ENCODE results near the gene TTBK2.

DNA sequence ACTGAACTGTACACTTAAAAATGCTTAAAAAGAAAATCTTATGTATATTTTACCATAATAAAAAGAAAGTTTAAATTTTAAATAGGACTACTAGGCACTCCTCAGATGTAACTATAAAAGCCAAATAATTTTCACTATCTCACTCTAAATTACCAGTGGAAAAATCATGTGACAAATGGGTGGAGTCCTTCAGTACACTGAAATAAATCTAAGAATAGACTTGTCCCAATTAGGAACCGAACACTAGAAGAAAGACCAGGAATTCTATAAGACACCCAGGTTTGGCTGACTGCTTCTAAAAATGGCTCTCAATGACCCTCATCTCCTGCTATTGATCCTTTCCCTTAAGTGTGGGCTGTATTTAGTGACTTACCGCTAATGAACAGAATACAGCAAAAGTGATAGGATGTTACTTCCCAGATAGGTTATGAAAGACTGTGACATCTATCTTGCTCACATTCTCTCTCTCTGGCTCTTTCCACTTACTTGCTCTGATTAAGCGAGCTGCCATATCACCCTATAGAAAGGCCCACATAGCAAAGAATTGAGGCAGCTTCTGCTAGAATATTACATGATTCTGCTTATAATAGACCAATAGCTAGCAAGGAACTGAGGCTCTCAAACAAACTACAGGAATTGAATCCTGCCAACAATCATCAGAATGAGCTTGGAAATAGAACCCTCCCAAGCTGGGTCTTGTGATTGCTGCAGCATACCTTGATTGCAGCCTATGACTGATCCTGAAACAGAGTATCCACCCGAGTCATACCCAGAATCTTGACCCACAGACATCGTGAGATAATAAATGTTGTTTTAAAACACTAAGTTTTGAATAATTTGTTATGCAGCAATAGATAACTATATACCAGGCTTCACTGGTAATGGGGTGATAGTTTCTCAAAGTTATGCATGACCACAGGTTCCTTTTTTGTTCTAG lies 16.9 kb downstream of the TTBK2 start:
- TF ChIP-seq, protein P1, sequence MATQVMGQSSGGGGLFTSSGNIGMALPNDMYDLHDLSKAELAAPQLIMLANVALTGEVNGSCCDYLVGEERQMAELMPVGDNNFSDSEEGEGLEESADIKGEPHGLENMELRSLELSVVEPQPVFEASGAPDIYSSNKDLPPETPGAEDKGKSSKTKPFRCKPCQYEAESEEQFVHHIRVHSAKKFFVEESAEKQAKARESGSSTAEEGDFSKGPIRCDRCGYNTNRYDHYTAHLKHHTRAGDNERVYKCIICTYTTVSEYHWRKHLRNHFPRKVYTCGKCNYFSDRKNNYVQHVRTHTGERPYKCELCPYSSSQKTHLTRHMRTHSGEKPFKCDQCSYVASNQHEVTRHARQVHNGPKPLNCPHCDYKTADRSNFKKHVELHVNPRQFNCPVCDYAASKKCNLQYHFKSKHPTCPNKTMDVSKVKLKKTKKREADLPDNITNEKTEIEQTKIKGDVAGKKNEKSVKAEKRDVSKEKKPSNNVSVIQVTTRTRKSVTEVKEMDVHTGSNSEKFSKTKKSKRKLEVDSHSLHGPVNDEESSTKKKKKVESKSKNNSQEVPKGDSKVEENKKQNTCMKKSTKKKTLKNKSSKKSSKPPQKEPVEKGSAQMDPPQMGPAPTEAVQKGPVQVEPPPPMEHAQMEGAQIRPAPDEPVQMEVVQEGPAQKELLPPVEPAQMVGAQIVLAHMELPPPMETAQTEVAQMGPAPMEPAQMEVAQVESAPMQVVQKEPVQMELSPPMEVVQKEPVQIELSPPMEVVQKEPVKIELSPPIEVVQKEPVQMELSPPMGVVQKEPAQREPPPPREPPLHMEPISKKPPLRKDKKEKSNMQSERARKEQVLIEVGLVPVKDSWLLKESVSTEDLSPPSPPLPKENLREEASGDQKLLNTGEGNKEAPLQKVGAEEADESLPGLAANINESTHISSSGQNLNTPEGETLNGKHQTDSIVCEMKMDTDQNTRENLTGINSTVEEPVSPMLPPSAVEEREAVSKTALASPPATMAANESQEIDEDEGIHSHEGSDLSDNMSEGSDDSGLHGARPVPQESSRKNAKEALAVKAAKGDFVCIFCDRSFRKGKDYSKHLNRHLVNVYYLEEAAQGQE (IDR thresholded peaks at IDR 0.05; ENCODE audit: low read depth) = no peak
- no peak for TF ChIP-seq CEBPB (IDR thresholded peaks at IDR 0.05)
- TF ChIP-seq, protein P2, sequence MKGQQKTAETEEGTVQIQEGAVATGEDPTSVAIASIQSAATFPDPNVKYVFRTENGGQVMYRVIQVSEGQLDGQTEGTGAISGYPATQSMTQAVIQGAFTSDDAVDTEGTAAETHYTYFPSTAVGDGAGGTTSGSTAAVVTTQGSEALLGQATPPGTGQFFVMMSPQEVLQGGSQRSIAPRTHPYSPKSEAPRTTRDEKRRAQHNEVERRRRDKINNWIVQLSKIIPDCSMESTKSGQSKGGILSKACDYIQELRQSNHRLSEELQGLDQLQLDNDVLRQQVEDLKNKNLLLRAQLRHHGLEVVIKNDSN (IDR thresholded peaks at IDR 0.05) = no peak
- TF ChIP-seq, protein P3, sequence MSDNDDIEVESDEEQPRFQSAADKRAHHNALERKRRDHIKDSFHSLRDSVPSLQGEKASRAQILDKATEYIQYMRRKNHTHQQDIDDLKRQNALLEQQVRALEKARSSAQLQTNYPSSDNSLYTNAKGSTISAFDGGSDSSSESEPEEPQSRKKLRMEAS (IDR thresholded peaks at IDR 0.05) = no peak
- no peak for TF ChIP-seq EP300 (IDR thresholded peaks at IDR 0.05; ENCODE audit: borderline replicate concordance)
- TF ChIP-seq TAF1 (IDR thresholded peaks at IDR 0.05; ENCODE audit: low read depth) = no peak
- no peak for TF ChIP-seq FOXM1 (IDR thresholded peaks at IDR 0.05; ENCODE audit: borderline replicate concordance, low read depth)
- TF ChIP-seq TEAD4 (IDR thresholded peaks at IDR 0.05) = no peak
- TF ChIP-seq TCF12 (IDR thresholded peaks at IDR 0.05; ENCODE audit: low read depth) = no peak
- TF ChIP-seq CREB1 (IDR thresholded peaks at IDR 0.05; ENCODE audit: low read depth) = no peak
- TF ChIP-seq RAD21 (IDR thresholded peaks at IDR 0.05; ENCODE audit: low read depth) = no peak

All from Ishikawa (cell line).